Endothelial cell of umbilical vein (primary cell): ENCODE measurements around the gene RANBP3. TPM values are rescaled to one million over a fixed set of nuclear protein-coding genes. Genes with fewer than 3 reads are reported as not detected.
"Not testable (repeated sequence)": the region's sequence is repeated elsewhere in the genome, so short reads cannot be mapped to it uniquely, and the experiment has no call there.

ENCODE experiments used
- BruUV-seq: library from RNA; stranded (reverse); fragments of 400-500 nt; replicated peaks from 2 replicates; lab custom pipeline; 2021; lab: Mats Ljungman, UMichigan
- CTCF ChIA-PET: fragments of 300-600, 350-600 bp; sonication (Branson Sonifier 250); formaldehyde crosslinking; loops from one replicate; lab custom pipeline; 2021; ENCODE audit warnings: antibody characterized with exemption, inconsistent platforms; lab: Charles Lee
- POLR2A ChIA-PET: fragments of 300-600, 350-600 bp; sonication (Branson Sonifier 250); formaldehyde crosslinking; loops from one replicate; lab custom pipeline; 2021; ENCODE audit warnings: antibody characterized with exemption, inconsistent platforms; lab: Charles Lee
- DNase-seq: peaks from one replicate; pipeline ENCODE4 v3.0.0-alpha.2; 2011; ENCODE audit warnings: low read depth, low spot score
- FAIRE-seq: peaks from 2 replicates; lab custom pipeline; 2011; peaks lifted over from hg19 to GRCh38; lab: Jason Lieb, UNC
- H2AFZ ChIP-seq: 2 replicates; pipeline ENCODE4 v1.6.0; 2012; ENCODE audit warnings: low read depth, low read length, control low read depth, inconsistent platforms
- H3K27ac ChIP-seq: 2 replicates; pipeline ENCODE4 v1.5.1; 2011; ENCODE audit warnings: low read depth, mild to moderate bottlenecking, control low read depth, low read length, moderate library complexity; ENCODE audit not compliant: insufficient read depth
- H3K27me3 ChIP-seq, 2 experiments: 2 replicates each; pipeline versions ENCODE4 v1.6.0 to v1.6.1; 2011; ENCODE audit warnings: low read length in 2 of 2, mixed read lengths in 1 of 2; ENCODE audit not compliant: control insufficient read depth in 2 of 2, insufficient read depth in 2 of 2
- H3K36me3 ChIP-seq, 2 experiments: 2 replicates in 1 of 2; 3 replicates in 1 of 2; pipeline ENCODE4 v1.5.1; 2011; ENCODE audit warnings: low read length in 2 of 2, mild to moderate bottlenecking in 1 of 2, moderate library complexity in 1 of 2; ENCODE audit not compliant: control insufficient read depth in 2 of 2, insufficient read depth in 2 of 2; ENCODE audit errors: extremely low read depth in 1 of 2
- H3K4me1 ChIP-seq: 3 replicates; pipeline ENCODE4 v1.5.1; 2011; ENCODE audit warnings: mild to moderate bottlenecking, low read length; ENCODE audit not compliant: control insufficient read depth, insufficient read depth; ENCODE audit errors: extremely low read depth
- H3K4me2 ChIP-seq: 2 replicates; pipeline ENCODE4 v1.6.1; 2011; ENCODE audit warnings: low read length, control low read depth, mixed read lengths; ENCODE audit not compliant: insufficient read depth
- H3K4me3 ChIP-seq, 3 experiments: fragments of 200-600 bp in 1 of 3; sonication (generic), shearing (Covaris generic) in 1 of 3; replicated peaks in 1 of 3; 2 replicates each; pipeline ENCODE4 v1.5.1; 2011 to 2016; ENCODE audit warnings: control low read depth in 3 of 3, low read length in 3 of 3, mild to moderate bottlenecking in 2 of 3, inconsistent platforms in 1 of 3, low read depth in 1 of 3, moderate library complexity in 1 of 3; ENCODE audit not compliant: insufficient read depth in 1 of 3
- H3K79me2 ChIP-seq: 2 replicates; pipeline ENCODE4 v1.6.0; 2012; ENCODE audit warnings: low read length, inconsistent platforms; ENCODE audit not compliant: control insufficient read depth, insufficient read depth
- H3K9ac ChIP-seq: replicated peaks from 2 replicates; pipeline ENCODE3; 2011; ENCODE audit warnings: low read length, control low read depth; ENCODE audit not compliant: insufficient read depth; ENCODE audit errors: extremely low read depth
- H3K9me1 ChIP-seq: replicated peaks from 3 replicates; pipeline ENCODE4 v1.6.0; 2011; ENCODE audit warnings: mild to moderate bottlenecking, low read length; ENCODE audit not compliant: control insufficient read depth, insufficient read depth; ENCODE audit errors: extremely low read depth
- H3K9me3 ChIP-seq: replicated peaks from 2 replicates; pipeline ENCODE4 v1.5.1; 2012; ENCODE audit warnings: low read length, inconsistent platforms; ENCODE audit not compliant: control insufficient read depth, insufficient read depth
- H4K20me1 ChIP-seq: replicated peaks from 2 replicates; pipeline ENCODE3; 2011; ENCODE audit warnings: mild to moderate bottlenecking, low read length; ENCODE audit not compliant: control insufficient read depth, insufficient read depth; ENCODE audit errors: extremely low read depth
- CTCF ChIP-seq, 2 donors: IDR thresholded peaks; 1 replicate in 1 of 2; 2 replicates in 1 of 2; pipeline ENCODE4 v1.5.1; 2011; ENCODE audit warnings: low read length in 2 of 2, mild to moderate bottlenecking in 2 of 2, moderate library complexity in 2 of 2, control low read depth in 1 of 2, inconsistent platforms in 1 of 2, low read depth in 1 of 2; ENCODE audit not compliant: insufficient read depth in 1 of 2; ENCODE audit errors: extremely low read depth in 1 of 2
- EZH2 ChIP-seq: IDR thresholded peaks from 2 replicates; pipeline ENCODE4 v1.6.1; 2012; ENCODE audit warnings: borderline replicate concordance, low read depth, mild to moderate bottlenecking, moderate library complexity, low read length, inconsistent platforms; ENCODE audit not compliant: severe bottlenecking
- FOS ChIP-seq: IDR thresholded peaks from 2 replicates; pipeline ENCODE4 v1.6.1; 2011; ENCODE audit warnings: mild to moderate bottlenecking, low read length, moderate library complexity, borderline replicate concordance; ENCODE audit not compliant: insufficient read depth
- GATA2 ChIP-seq: IDR thresholded peaks from 2 replicates; pipeline ENCODE4 v1.7.0; 2011; ENCODE audit warnings: low read depth, mild to moderate bottlenecking, moderate library complexity, mixed read lengths, low read length; ENCODE audit not compliant: insufficient read length, insufficient read depth
- JUN ChIP-seq: IDR thresholded peaks from 2 replicates; pipeline ENCODE4 v1.6.1; 2011; ENCODE audit warnings: borderline replicate concordance, low read depth; ENCODE audit not compliant: insufficient read length, insufficient read depth
- MAX ChIP-seq: IDR thresholded peaks from 2 replicates; pipeline ENCODE4 v1.6.1; 2011; ENCODE audit not compliant: insufficient read depth, insufficient read length
- MYC ChIP-seq: IDR thresholded peaks from one replicate; pipeline ENCODE4 v1.6.1; 2011; ENCODE audit warnings: mild to moderate bottlenecking, low read depth, low read length
- POLR2A ChIP-seq: IDR thresholded peaks from 2 replicates; pipeline ENCODE4 v1.6.1; 2012; ENCODE audit warnings: low read depth, mild to moderate bottlenecking, control low read depth, low read length
- POLR2AphosphoS5 ChIP-seq: IDR thresholded peaks from 2 replicates; pipeline ENCODE4 v1.6.1; 2012; ENCODE audit warnings: low read depth, mild to moderate bottlenecking, control low read depth, low read length, moderate library complexity; ENCODE audit not compliant: insufficient read depth
- dilution Hi-C: fragments of 300-500 bp; cut with MboI; formaldehyde crosslinking; loops from one replicate; pipeline ENCODE4 v1.15.0; 2019; ENCODE audit warnings: low sequenced_read_pairs; ENCODE audit not compliant: extremely low pct_ligation_motif_present
- intact Hi-C: fragments of 100-400 bp; cut with micrococcal nuclease; formaldehyde crosslinking; loops from one replicate; pipeline ENCODE4 v1.10.0; 2022
- polyA plus RNA-seq, 4 experiments: library from polyadenylated mRNA; depleted of rRNA in 3 of 4; stranded (reverse) in 3 of 4; unstranded in 1 of 4; fragments of >200 nt; gene quantifications; 2 replicates each; pipeline versions ENCODE4 v1.2.1 to v1.2.3, GENCODE V29; 2011 to 2012; ENCODE audit warnings: missing spikeins in 1 of 4
- total RNA-seq: library from RNA; stranded (reverse); gene quantifications from 2 replicates; pipeline ENCODE4 v1.2.3, GENCODE V29; 2021

RANBP3 gene
- total and polyA plus RNA-seq, 2 donors (not counting 3 experiments of a cell fraction or from before 2014, with no cell fraction given): 72.3 to 85.3 TPM

GRCh38 chr19:5883157-5883873 lies 94.6 kb downstream of the RANBP3 start:
- POLR2A ChIA-PET, H3K9ac ChIP-seq, H3K4me2 ChIP-seq, H3K79me2 ChIP-seq, DNase-seq, H3K27ac ChIP-seq, H3K9me3 ChIP-seq, dilution Hi-C loops, H3K4me1 ChIP-seq, H4K20me1 ChIP-seq, intact Hi-C loops, H3K27me3 ChIP-seq, FAIRE-seq, H3K36me3 ChIP-seq, BruUV-seq, H2AFZ ChIP-seq, H3K9me1 ChIP-seq, H3K4me3 ChIP-seq: not testable (repeated sequence)
- CTCF ChIA-PET: interaction anchor here (3.2 kb wide), 1 partner anchor 79 kb away, joined by 19 read pairs; the partner anchor contains the start of gene NRTN

- no peak overlapping the region for H3K27ac ChIP-seq
- no peak overlapping the region for H3K4me3 ChIP-seq
- FAIRE-seq (no peak), DNase-seq (no peak)
- H3K27me3 ChIP-seq: peaks cover 0 to 3% of the 10 kb centered on the region in 2 experiments
- no peaks in the 10 kb centered on the region for H3K36me3 ChIP-seq
- no peak overlapping the region for H3K4me2 ChIP-seq
- no TSS peak for BruUV-seq
- H3K9me1 ChIP-seq: no peaks in the 10 kb centered on the region
- ChIA-PET POLR2A (no interaction called here), CTCF (interaction anchor here (1.3 to 3.2 kb wide), 2 partner anchors 8 to 78 kb away, joined by 5 to 19 read pairs; partner anchors contain the start of gene NRTN)
- no peaks in the 10 kb centered on the region for H3K4me1 ChIP-seq
- H3K9me3 ChIP-seq: no peaks in the 10 kb centered on the region
- TF ChIP-seq MYC (no peak), GATA2 (no peak), MAX (no peak), POLR2AphosphoS5 (no peak), JUN (no peak), CTCF (IDR thresholded peaks at IDR 0.05; ENCODE audit: extremely low read depth in 1 of 2, insufficient read depth in 1 of 2, low read depth in 1 of 2, low read length in 2 of 2) (no peak), POLR2A (no peak), EZH2 (no peak), FOS (no peak)
- dilution Hi-C loops: no loop called here
- intact Hi-C loops: no loop called here
- H4K20me1 ChIP-seq: no peaks in the 10 kb centered on the region
- H3K9ac ChIP-seq: no peak overlapping the region
- no peaks in the 10 kb centered on the region for H3K79me2 ChIP-seq
- H2AFZ ChIP-seq: no peak overlapping the region
Measured at GRCh38 chr19:5882421-5882968, 95.4 kb downstream of the RANBP3 start.
